Fibroblast of lung (primary cell): ENCODE data around the gene B4GAT1. TPM values are rescaled to one million over a fixed set of nuclear protein-coding genes. Genes with fewer than 3 reads are reported as not detected.
"Not testable (repeated sequence)": the region's sequence is repeated elsewhere in the genome, so short reads cannot be mapped to it uniquely, and the experiment has no call there.

ENCODE experiments used
- DNase-seq, 2 donors: peaks; one replicate each; pipeline versions ENCODE4 v3.0.0 to v3.0.0-alpha.2; 2010; ENCODE audit warnings: low read depth in 2 of 2
- H2AFZ ChIP-seq: 2 replicates; pipeline ENCODE4 v1.5.1; 2012; ENCODE audit warnings: low read length, control low read depth, inconsistent platforms
- H3K27ac ChIP-seq: 2 replicates; pipeline ENCODE4 v1.5.1; 2011; ENCODE audit warnings: low read length, control low read depth; ENCODE audit not compliant: insufficient read depth
- H3K27me3 ChIP-seq: 2 replicates; pipeline ENCODE4 v1.5.1; 2011; ENCODE audit warnings: mild to moderate bottlenecking, low read length; ENCODE audit not compliant: control insufficient read depth, insufficient read depth
- H3K36me3 ChIP-seq: 2 replicates; pipeline ENCODE4 v1.5.1; 2011; ENCODE audit warnings: low read length; ENCODE audit not compliant: control insufficient read depth, insufficient read depth
- H3K4me1 ChIP-seq: 2 replicates; pipeline ENCODE4 v1.5.1; 2011; ENCODE audit warnings: low read length; ENCODE audit not compliant: control insufficient read depth, insufficient read depth; ENCODE audit errors: extremely low read depth
- H3K4me2 ChIP-seq: 2 replicates; pipeline ENCODE4 v1.5.1; 2011; ENCODE audit warnings: low read length, control low read depth; ENCODE audit not compliant: insufficient read depth; ENCODE audit errors: extremely low read depth
- H3K4me3 ChIP-seq, 4 experiments: fragments of 200-600 bp in 1 of 4; sonication (generic) in 1 of 4; replicated peaks in 1 of 4; 2 replicates each; pipeline ENCODE4 v1.5.1; 2011 to 2016; ENCODE audit warnings: low read length in 4 of 4, low read depth in 3 of 4, mild to moderate bottlenecking in 3 of 4, control low read depth in 2 of 4, inconsistent platforms in 1 of 4, mixed read lengths in 1 of 4; ENCODE audit not compliant: insufficient read depth in 1 of 4; ENCODE audit errors: control extremely low read depth in 1 of 4
- H3K79me2 ChIP-seq: 2 replicates; pipeline ENCODE4 v1.5.1; 2012; ENCODE audit warnings: mild to moderate bottlenecking, low read length, inconsistent platforms; ENCODE audit not compliant: control insufficient read depth, insufficient read depth
- H3K9ac ChIP-seq: 2 replicates; pipeline ENCODE4 v1.5.1; 2011; ENCODE audit warnings: mild to moderate bottlenecking, low read length, control low read depth; ENCODE audit not compliant: insufficient read depth
- H3K9me3 ChIP-seq: 2 replicates; pipeline ENCODE4 v1.5.1; 2012; ENCODE audit warnings: low read depth, low read length; ENCODE audit not compliant: control insufficient read depth, insufficient read depth
- H4K20me1 ChIP-seq: 2 replicates; pipeline ENCODE4 v1.5.1; 2011; ENCODE audit warnings: low read length; ENCODE audit not compliant: control insufficient read depth, insufficient read depth; ENCODE audit errors: extremely low read depth
- CTCF ChIP-seq, 2 donors: IDR thresholded peaks in 1 of 2; conservative IDR thresholded peaks in 1 of 2; 1 replicate in 1 of 2; 2 replicates in 1 of 2; pipeline ENCODE4 v1.5.1; 2011 to 2012; ENCODE audit warnings: low read length in 2 of 2, control low read depth in 1 of 2, inconsistent platforms in 1 of 2, low read depth in 1 of 2, mild to moderate bottlenecking in 1 of 2
- EZH2 ChIP-seq: IDR thresholded peaks from 2 replicates; pipeline ENCODE4 v1.5.1; 2012; ENCODE audit warnings: low read length, control low read depth, mild to moderate bottlenecking; ENCODE audit errors: missing control alignments
- polyA plus RNA-seq, 2 donors: library from polyadenylated mRNA; depleted of rRNA in 1 of 2; stranded (reverse) in 1 of 2; unstranded in 1 of 2; fragments of >200 nt; gene quantifications; 2 replicates each; pipeline ENCODE4 v1.2.1, GENCODE V29; 2011 to 2012; ENCODE audit warnings: missing spikeins in 1 of 2
- total RNA-seq: library from RNA; depleted of rRNA; stranded (reverse); fragments of >200 nt; gene quantifications from 2 replicates; pipeline ENCODE4 v1.2.1, GENCODE V29; 2014

B4GAT1 gene
- total and polyA plus RNA-seq, 2 donors (not counting 1 experiment from before 2014, with no cell fraction given), result 13.1 to 48.9 TPM

- no peak for DNase-seq
- H4K20me1 ChIP-seq, result no peaks in the 10 kb centered on the region
- no peaks in the 10 kb centered on the region for H3K4me1 ChIP-seq
- H3K4me3 ChIP-seq, result no peak overlapping the region
- H3K36me3 ChIP-seq, result no peaks in the 10 kb centered on the region
- no peaks in the 10 kb centered on the region for H3K9me3 ChIP-seq
- TF ChIP-seq CTCF (conservative IDR thresholded peaks at IDR 0.05 in 1 of 2, IDR thresholded peaks at IDR 0.05 in 1 of 2; ENCODE audit: low read depth in 1 of 2, low read length in 2 of 2) (no peak), EZH2 (no peak)
- no peak overlapping the region for H3K27ac ChIP-seq
- H3K9ac ChIP-seq, result no peak overlapping the region
- H3K79me2 ChIP-seq, result no peaks in the 10 kb centered on the region
- no peak overlapping the region for H2AFZ ChIP-seq
- no peak overlapping the region for H3K4me2 ChIP-seq
- no peaks in the 10 kb centered on the region for H3K27me3 ChIP-seq
Observed at GRCh38 chr11:66360406-66361073, 13.1 kb upstream of the B4GAT1 start.

- Histone ChIP-seq H4K20me1 (no peaks in the 10 kb centered on the region), H3K4me1 (no peaks in the 10 kb centered on the region), H3K27ac (no peak overlapping the region), H3K9ac (no peak overlapping the region), H3K79me2 (no peaks in the 10 kb centered on the region), H3K4me2 (no peak overlapping the region), H3K4me3 (no peak overlapping the region), H3K36me3 (no peaks in the 10 kb centered on the region), H3K9me3 (no peaks in the 10 kb centered on the region), H2AFZ (no peak overlapping the region), H3K27me3 (no peaks in the 10 kb centered on the region)
- DNase-seq, result no peak
- TF ChIP-seq EZH2 (no peak), CTCF (conservative IDR thresholded peaks at IDR 0.05 in 1 of 2, IDR thresholded peaks at IDR 0.05 in 1 of 2; ENCODE audit: low read depth in 1 of 2, low read length in 2 of 2) (no peak)
Observed at GRCh38 chr11:66359662-66360087, 12.2 kb upstream of the B4GAT1 start.

- H3K4me3 ChIP-seq, H3K9ac ChIP-seq, H3K9me3 ChIP-seq, H4K20me1 ChIP-seq, H3K36me3 ChIP-seq, H3K79me2 ChIP-seq, H3K27ac ChIP-seq, H3K4me2 ChIP-seq, H3K27me3 ChIP-seq, H3K4me1 ChIP-seq, H2AFZ ChIP-seq, DNase-seq: not testable (repeated sequence)
Observed at GRCh38 chr11:66350560-66351235, 3.3 kb upstream of the B4GAT1 start.
